Erythroblast (primary cell): ENCODE results near the gene PRTFDC1.

Experiments
- GATA1 ChIP-seq: IDR thresholded peaks from 2 replicates; pipeline ENCODE4 v1.6.1; 2011; ENCODE audit warnings: low read depth, mild to moderate bottlenecking, control low read depth, low read length, moderate library complexity
- POLR2A ChIP-seq: IDR thresholded peaks from 2 replicates; pipeline ENCODE4 v1.6.1; 2011; ENCODE audit warnings: mild to moderate bottlenecking, low read length

DNA sequence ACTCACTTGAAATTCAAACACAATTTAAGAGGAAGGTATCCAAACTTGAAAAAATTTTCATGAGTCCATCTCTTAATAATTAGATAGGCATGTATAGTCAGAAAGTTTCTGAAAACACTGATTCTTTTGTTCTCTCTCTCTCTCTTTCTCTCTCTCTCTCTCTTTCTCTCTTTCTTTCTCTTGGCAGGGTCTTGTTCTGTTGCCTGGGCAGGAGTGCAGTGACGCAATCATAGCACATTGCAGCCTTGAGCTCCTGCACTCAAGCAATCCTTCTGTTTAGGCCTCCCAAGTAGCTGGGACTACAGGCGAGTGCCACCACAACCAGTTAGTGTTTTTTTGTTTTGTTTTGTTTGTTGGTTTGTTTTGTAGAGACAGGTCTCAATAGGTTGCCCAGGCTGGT is 59.3 kb downstream of the PRTFDC1 start:
- TF ChIP-seq POLR2A (no peak), GATA1 (no peak)
